ENCODE results near the gene ALLC.

ALLC gene

GRCh38 chr2:3639015-3639630 lies 18.9 kb upstream of the ALLC start:
- no peak for DNase-seq (ENCODE audit: low read depth in 3 of 3)

GRCh38 chr2:3639653-3640052 lies 18.3 kb upstream of the ALLC start:
- DNase-seq (ENCODE audit: low read depth in 3 of 3) = no peak

- DNase-seq (ENCODE audit: low read depth in 3 of 3) = no peak
Measured at GRCh38 chr2:3641181-3641580, 16.8 kb upstream of the ALLC start.

GRCh38 chr2:3641841-3642421 lies 16.1 kb upstream of the ALLC start:
- no peak for DNase-seq (ENCODE audit: low read depth in 3 of 3)

GRCh38 chr2:3642521-3643215 lies 15.3 kb upstream of the ALLC start:
- no peak for DNase-seq (ENCODE audit: low read depth in 3 of 3)

- no peak for DNase-seq (ENCODE audit: low read depth in 3 of 3)
Measured at GRCh38 chr2:3643371-3644245, 14.4 kb upstream of the ALLC start.

GRCh38 chr2:3644246-3644525 lies 13.8 kb upstream of the ALLC start:
- DNase-seq (ENCODE audit: low read depth in 3 of 3) = no peak

GRCh38 chr2:3644891-3645605 lies 13.0 kb upstream of the ALLC start:
- DNase-seq (ENCODE audit: low read depth in 3 of 3) = no peak

- no peak for DNase-seq (ENCODE audit: low read depth in 3 of 3)
Measured at GRCh38 chr2:3645745-3646389, 12.1 kb upstream of the ALLC start.

- no peak for DNase-seq (ENCODE audit: low read depth in 3 of 3)
Measured at GRCh38 chr2:3646446-3646845, 11.6 kb upstream of the ALLC start.

- DNase-seq (ENCODE audit: low read depth in 3 of 3) = no peak
Measured at GRCh38 chr2:3647246-3647645, 10.8 kb upstream of the ALLC start.

- no peak for DNase-seq (ENCODE audit: low read depth in 3 of 3)
Measured at GRCh38 chr2:3647831-3648651, 10.0 kb upstream of the ALLC start.

- no peak for DNase-seq (ENCODE audit: low read depth in 3 of 3)
Measured at GRCh38 chr2:3648652-3649177, 9.3 kb upstream of the ALLC start.

- no peak for DNase-seq (ENCODE audit: low read depth in 3 of 3)
Measured at GRCh38 chr2:3649581-3649980, 8.4 kb upstream of the ALLC start.

GRCh38 chr2:3650140-3650920 lies 7.7 kb upstream of the ALLC start:
- no peak for DNase-seq (ENCODE audit: low read depth in 3 of 3)

- DNase-seq (ENCODE audit: low read depth in 3 of 3) = peak; percentile 28 to 62 (median 56)
Measured at GRCh38 chr2:3651691-3652648, 6.0 kb upstream of the ALLC start.

- no peak for DNase-seq (ENCODE audit: low read depth in 3 of 3)
Measured at GRCh38 chr2:3652896-3653625, 4.9 kb upstream of the ALLC start.

- no peak for DNase-seq (ENCODE audit: low read depth in 3 of 3)
Measured at GRCh38 chr2:3654011-3654410, 4.0 kb upstream of the ALLC start.

All from stimulated activated CD4-positive, alpha-beta T cell treated with anti-CD3 and anti-CD28 coated beads, TNF-alpha, amount 100 ng/mL, for 48 hours (primary cell).